Brain microvascular endothelial cell (primary cell): ENCODE results near the gene THSD7A.

Experiments
- DNase-seq: peaks from one replicate; pipeline ENCODE4 v3.0.0-alpha.2; 2020
- H3K27ac ChIP-seq: fragments of 250-450 bp; sonication (Bioruptor Pico); 2 replicates; pipeline ENCODE4 v1.5.1; 2020; ENCODE audit warnings: mild to moderate bottlenecking, moderate library complexity
- H3K27me3 ChIP-seq: fragments of 250-450 bp; sonication (Bioruptor Pico); replicated peaks from 2 replicates; pipeline ENCODE4 v1.5.1; 2020; ENCODE audit warnings: mild to moderate bottlenecking
- H3K36me3 ChIP-seq: fragments of 250-450 bp; sonication (Bioruptor Pico); replicated peaks from 2 replicates; pipeline ENCODE4 v1.5.1; 2020; ENCODE audit warnings: mild to moderate bottlenecking
- H3K4me3 ChIP-seq: 2 replicates; pipeline ENCODE4 v1.5.1; 2011; ENCODE audit warnings: low read depth, mild to moderate bottlenecking, control low read depth, low read length, moderate library complexity
- CTCF ChIP-seq: IDR thresholded peaks from 2 replicates; pipeline ENCODE4 v1.5.1; 2011; ENCODE audit warnings: low read depth, mild to moderate bottlenecking, moderate library complexity, low read length, control low read depth, inconsistent platforms; ENCODE audit errors: missing control alignments
- in situ Hi-C: cut with HindIII; loops from 2 replicates; pipeline ENCODE4 v1.10.0; 2017; ENCODE audit warnings: low sequenced_read_pairs, low pct_ligation_motif_present

The THSD7A gene

GRCh38 chr7:11750191-11750590, 81.8 kb downstream of the THSD7A start:
- no peak for TF ChIP-seq CTCF
- no peaks in the 10 kb centered on the region for H3K36me3 ChIP-seq
- in situ Hi-C loops: no loop called here

GRCh38 chr7:11749629-11750028, 82.4 kb downstream of the THSD7A start:
- no peak for TF ChIP-seq CTCF
- no peak for DNase-seq
- no peak overlapping the region for H3K4me3 ChIP-seq
- H3K27ac ChIP-seq: no peak overlapping the region
- in situ Hi-C loops: no loop called here
- no peaks in the 10 kb centered on the region for H3K36me3 ChIP-seq
- no peaks in the 10 kb centered on the region for H3K27me3 ChIP-seq

More at GRCh38 chr7:11750191-11750590, 81.8 kb downstream of the THSD7A start:
- DNase-seq: no peak
- H3K27me3 ChIP-seq: no peaks in the 10 kb centered on the region
- no peak overlapping the region for H3K4me3 ChIP-seq
- H3K27ac ChIP-seq: no peak overlapping the region

GRCh38 chr7:11748884-11749283, 83.1 kb downstream of the THSD7A start:
- no peak for DNase-seq
- no peaks in the 10 kb centered on the region for H3K36me3 ChIP-seq
- no peaks in the 10 kb centered on the region for H3K27me3 ChIP-seq
- no peak overlapping the region for H3K4me3 ChIP-seq
- in situ Hi-C loops: no loop called here
- TF ChIP-seq CTCF: no peak
- no peak overlapping the region for H3K27ac ChIP-seq

GRCh38 chr7:11747715-11748485, 84.1 kb downstream of the THSD7A start:
- Histone ChIP-seq H3K27ac (no peak overlapping the region), H3K36me3 (no peaks in the 10 kb centered on the region), H3K4me3 (no peak overlapping the region), H3K27me3 (no peaks in the 10 kb centered on the region)
- in situ Hi-C loops: no loop called here
- DNase-seq: no peak
- TF ChIP-seq CTCF: no peak

- in situ Hi-C loops: no loop called here
Observed at GRCh38 chr7:11746591-11746990, 85.4 kb downstream of the THSD7A start.

More at GRCh38 chr7:11746591-11746990, 85.4 kb downstream of the THSD7A start:
- Histone ChIP-seq H3K4me3 (no peak overlapping the region), H3K27me3 (no peaks in the 10 kb centered on the region), H3K27ac (no peak overlapping the region), H3K36me3 (no peaks in the 10 kb centered on the region)
- no peak for TF ChIP-seq CTCF
- no peak for DNase-seq
